ENCODE measurements around the gene PTK7.

DNA sequence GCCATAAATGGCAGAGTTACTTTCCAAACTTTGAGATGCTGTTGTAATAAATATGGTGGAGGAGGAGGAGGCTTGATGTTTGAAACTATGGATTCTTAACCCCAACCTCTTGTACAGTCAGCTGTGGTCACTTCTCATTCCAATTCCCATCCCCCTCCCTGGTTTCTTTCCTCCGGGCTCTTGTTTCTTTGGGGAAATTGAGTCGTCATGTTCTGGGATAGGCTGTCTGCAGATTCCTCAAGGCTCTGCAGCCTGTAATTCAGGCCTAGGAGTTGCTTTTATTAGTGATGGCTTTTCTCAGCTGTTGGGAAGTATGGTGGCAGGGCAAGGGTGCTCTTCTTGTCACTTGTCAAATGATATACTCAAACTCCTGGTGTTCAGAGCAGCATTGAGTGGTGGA is 2.6 kb downstream of the PTK7 start:
- TF ChIP-seq YY1 (IDR thresholded peaks at IDR 0.05; ENCODE audit: insufficient read depth, insufficient read length): no peak
- TF ChIP-seq ZNF274 (IDR thresholded peaks at IDR 0.05; ENCODE audit: low read depth, low read length): no peak
- TF ChIP-seq SUZ12 (IDR thresholded peaks at IDR 0.05; ENCODE audit: extremely low read depth, insufficient read depth, insufficient read length): no peak
